GM12864 (cell line): ENCODE data around the gene PDE7B.

Experiments
- DNase-seq: peaks from one replicate; pipeline ENCODE4 v3.0.0-alpha.2; 2011; ENCODE audit warnings: low read depth
- H3K4me3 ChIP-seq: 2 replicates; pipeline ENCODE4 v1.5.1; 2011; ENCODE audit warnings: mild to moderate bottlenecking, low read depth, low read length, control low read depth
- TF ChIP-seq, protein P1 (sequence below): IDR thresholded peaks from 2 replicates; pipeline ENCODE4 v1.5.1; 2011; ENCODE audit warnings: low read depth, mild to moderate bottlenecking, moderate library complexity, low read length, control low read depth, inconsistent platforms; ENCODE audit errors: missing control alignments

The PDE7B gene

DNA sequence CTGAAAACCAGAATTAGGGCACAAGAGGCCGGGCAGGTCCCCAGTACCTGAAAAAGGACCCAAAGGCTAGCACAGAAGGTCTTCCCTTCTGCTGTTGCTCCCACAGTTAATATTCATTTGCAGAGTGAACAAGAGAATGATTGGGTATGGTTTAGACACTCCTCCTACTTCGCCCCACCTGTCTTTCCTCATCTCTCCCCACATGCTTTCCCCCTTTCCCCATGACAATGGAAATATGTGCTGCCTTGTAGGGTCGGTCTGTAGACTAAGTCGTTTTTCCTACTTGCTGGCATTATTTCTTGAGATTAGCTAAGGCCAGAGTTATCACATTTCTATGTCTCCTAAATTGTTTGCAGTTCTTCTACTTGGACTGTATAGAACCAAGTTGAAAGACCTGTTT is 181.9 kb downstream of the PDE7B start:
- no peak overlapping the region for H3K4me3 ChIP-seq
- no peak for DNase-seq
- TF ChIP-seq, protein P1, sequence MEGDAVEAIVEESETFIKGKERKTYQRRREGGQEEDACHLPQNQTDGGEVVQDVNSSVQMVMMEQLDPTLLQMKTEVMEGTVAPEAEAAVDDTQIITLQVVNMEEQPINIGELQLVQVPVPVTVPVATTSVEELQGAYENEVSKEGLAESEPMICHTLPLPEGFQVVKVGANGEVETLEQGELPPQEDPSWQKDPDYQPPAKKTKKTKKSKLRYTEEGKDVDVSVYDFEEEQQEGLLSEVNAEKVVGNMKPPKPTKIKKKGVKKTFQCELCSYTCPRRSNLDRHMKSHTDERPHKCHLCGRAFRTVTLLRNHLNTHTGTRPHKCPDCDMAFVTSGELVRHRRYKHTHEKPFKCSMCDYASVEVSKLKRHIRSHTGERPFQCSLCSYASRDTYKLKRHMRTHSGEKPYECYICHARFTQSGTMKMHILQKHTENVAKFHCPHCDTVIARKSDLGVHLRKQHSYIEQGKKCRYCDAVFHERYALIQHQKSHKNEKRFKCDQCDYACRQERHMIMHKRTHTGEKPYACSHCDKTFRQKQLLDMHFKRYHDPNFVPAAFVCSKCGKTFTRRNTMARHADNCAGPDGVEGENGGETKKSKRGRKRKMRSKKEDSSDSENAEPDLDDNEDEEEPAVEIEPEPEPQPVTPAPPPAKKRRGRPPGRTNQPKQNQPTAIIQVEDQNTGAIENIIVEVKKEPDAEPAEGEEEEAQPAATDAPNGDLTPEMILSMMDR = no peak

GRCh38 chr6:136034422-136034821 is 182.9 kb downstream of the PDE7B start:
- no peak overlapping the region for H3K4me3 ChIP-seq
- TF ChIP-seq, protein P1 = no peak
- DNase-seq = no peak

DNA sequence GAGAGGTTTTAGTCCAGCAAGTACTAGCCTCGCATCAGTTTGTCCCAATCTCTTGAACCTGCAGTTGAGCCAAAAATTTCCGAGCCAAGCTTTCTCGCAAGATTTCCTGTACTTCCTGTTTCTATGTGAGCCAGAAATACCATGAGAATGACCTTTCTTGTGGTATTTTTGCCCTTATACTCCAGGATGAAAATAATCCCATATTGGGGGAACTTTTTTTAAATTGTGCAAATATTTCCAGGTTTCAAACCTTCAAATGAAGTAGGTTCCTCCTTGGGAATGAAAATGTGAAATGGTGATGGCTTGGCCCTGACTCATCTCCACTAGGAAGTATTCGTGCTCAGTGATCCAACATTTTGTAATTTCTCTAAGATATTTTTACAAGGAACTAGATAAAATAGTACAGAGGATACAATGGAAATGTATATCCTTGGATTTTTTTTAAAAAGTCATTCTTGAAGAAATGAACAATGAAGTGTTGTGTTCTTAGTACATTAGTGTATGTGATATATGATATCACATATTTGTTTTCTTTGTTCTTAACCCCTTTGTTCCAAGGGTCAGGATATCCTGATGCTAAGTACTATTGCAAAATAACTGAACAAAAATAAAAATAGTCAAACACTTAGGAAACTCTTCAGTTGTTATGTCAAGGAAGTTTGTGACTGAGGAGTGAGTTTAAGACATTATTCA is 184.0 kb downstream of the PDE7B start:
- TF ChIP-seq, protein P1 = no peak
- no peak overlapping the region for H3K4me3 ChIP-seq
- DNase-seq = no peak

GRCh38 chr6:136036071-136036380 is 184.5 kb downstream of the PDE7B start:
- H3K4me3 ChIP-seq = no peak overlapping the region

DNA sequence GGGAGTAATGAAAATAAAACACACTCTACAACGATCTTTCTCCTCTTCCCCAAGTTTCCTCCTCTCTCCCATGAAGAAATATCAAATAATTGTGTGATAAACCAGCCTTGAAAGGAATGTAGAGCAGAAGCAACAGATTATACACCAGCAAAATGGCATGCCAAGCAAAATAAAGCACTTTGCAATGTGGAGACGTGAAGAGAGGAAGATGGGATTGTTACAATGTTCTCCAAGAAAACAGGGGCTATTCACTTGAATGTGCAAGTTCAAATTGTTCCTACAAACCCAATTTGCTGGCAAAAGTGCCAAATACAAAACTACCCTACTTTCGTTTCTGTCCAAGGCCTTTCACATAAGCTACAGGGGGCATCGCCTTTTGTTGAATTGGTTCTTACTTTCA is 185.1 kb downstream of the PDE7B start:
- TF ChIP-seq, protein P1 = no peak
- H3K4me3 ChIP-seq = no peak overlapping the region
- no peak for DNase-seq

More at GRCh38 chr6:136036071-136036380, 184.5 kb downstream of the PDE7B start:
- no peak for DNase-seq
- TF ChIP-seq, protein P1 = no peak

DNA sequence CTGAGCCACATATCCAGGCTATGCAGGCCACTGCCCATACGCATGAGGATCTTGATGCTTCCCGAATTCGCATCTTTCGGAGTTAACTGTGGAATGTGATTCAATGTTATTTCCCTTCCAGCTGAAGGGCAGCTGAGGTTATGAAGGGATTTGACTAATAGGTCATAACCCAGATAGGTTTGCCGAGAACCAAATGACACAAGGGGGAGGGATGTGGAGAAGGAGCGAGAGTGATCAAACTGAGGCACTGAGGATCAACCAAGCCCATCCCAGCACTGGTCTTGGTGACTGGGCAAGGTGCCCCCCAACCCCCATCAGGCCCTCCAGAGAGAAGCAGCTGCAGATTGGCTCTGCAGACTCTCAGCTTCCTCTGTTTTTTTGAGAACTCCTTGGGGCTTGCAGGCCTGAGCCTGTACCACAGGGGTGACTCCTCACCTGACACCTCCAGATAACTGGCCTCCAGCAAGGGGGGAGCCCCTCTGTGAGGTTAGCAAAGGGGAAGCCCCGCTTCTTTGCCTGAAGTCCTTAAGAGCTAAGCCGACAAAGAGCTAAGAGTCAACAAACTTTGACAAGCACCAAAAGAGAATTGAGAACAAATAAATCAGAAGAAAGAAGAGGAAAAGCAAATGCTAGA is 185.9 kb downstream of the PDE7B start:
- DNase-seq = no peak
- no peak overlapping the region for H3K4me3 ChIP-seq
- TF ChIP-seq, protein P1 = no peak
